Activated naive CD4-positive, alpha-beta T cell treated with anti-CD3 and anti-CD28 coated beads, Interleukin-2, amount 50 U/mL, for 24 hours (primary cell): Measurements from ENCODE around the gene OR10H2.
"Not testable (repeated sequence)": the region's sequence is repeated elsewhere in the genome, so short reads cannot be mapped to it uniquely, and the experiment has no call there.

Experiments
- H3K27ac Mint-ChIP-seq: one replicate; pipeline ENCODE4 v1.8.0; 2021; ENCODE audit warnings: mild to moderate bottlenecking, mixed read lengths
- H3K27me3 Mint-ChIP-seq: one replicate; pipeline ENCODE4 v1.8.0; 2021; ENCODE audit warnings: mixed read lengths
- H3K36me3 Mint-ChIP-seq: one replicate; pipeline ENCODE4 v1.8.0; 2021; ENCODE audit warnings: mixed read lengths
- H3K4me1 Mint-ChIP-seq: one replicate; pipeline ENCODE4 v1.8.0; 2021; ENCODE audit warnings: mixed read lengths
- H3K4me3 Mint-ChIP-seq: one replicate; pipeline ENCODE4 v1.8.0; 2021; ENCODE audit warnings: mild to moderate bottlenecking, mixed read lengths
- H3K9me3 Mint-ChIP-seq: one replicate; pipeline ENCODE4 v1.8.0; 2021; ENCODE audit warnings: mixed read lengths

OR10H2 gene, protein sequence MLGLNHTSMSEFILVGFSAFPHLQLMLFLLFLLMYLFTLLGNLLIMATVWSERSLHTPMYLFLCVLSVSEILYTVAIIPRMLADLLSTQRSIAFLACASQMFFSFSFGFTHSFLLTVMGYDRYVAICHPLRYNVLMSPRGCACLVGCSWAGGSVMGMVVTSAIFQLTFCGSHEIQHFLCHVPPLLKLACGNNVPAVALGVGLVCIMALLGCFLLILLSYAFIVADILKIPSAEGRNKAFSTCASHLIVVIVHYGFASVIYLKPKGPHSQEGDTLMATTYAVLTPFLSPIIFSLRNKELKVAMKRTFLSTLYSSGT

DNA sequence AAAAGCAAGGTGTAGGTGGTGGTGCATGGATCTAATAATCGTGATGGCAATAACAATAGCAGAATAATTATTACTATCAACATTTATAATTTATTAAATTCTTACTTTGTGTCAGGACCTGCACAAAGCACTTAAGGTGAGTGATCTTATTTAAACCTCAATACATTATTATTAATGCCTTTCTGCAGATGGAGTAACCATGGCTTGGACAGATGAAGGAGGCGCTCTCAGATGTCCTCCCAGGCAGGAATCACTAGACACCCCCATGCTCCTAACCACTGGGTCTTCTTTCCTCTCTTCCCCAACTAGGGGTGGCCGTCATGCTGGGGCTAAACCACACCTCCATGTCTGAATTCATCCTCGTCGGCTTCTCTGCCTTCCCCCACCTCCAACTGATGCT is at the start of gene OR10H2:
Gene OR10H2, plus strand, starts transcription at position 301 of the 400 bp plus-strand sequence. Its CDS starts 20 bp downstream, at position 321.
- Mint-ChIP-seq H3K4me1 (no peaks in the 10 kb centered on the region), H3K9me3 (no peaks in the 10 kb centered on the region), H3K27ac (peak within 1 kb of the TSS; percentile 77), H3K36me3 (no peaks in the 10 kb centered on the region), H3K4me3 (no peak within 1 kb of the TSS), H3K27me3 (peaks cover 34% of the 10 kb centered on the region)

DNA sequence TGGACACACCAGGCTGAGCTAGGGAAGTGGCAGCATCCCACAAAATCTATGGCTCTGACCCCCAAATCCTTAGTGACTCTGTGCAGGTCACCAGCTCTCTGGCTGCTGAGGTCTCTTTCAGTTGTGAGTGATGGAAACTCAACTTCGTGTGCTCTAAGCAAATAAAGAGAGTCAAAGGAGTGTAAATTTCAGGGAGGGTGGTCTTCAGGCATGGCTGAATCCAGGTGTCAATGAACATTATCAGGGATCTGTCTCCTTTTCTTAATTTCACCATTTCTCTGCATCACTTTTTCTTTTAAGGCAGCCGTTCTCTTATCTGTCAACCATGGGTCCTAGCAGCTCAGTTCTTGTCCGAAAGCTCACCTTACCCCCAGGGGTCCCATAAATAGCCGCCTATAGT is 48.7 kb upstream of the OR10H2 start:
- Mint-ChIP-seq H3K27me3 (peaks cover 11% of the 10 kb centered on the region), H3K27ac (no peak overlapping the region), H3K4me1 (peaks cover 10% of the 10 kb centered on the region), H3K9me3 (no peaks in the 10 kb centered on the region), H3K36me3 (no peaks in the 10 kb centered on the region), H3K4me3 (no peak overlapping the region)

- H3K36me3 Mint-ChIP-seq, H3K4me1 Mint-ChIP-seq, H3K4me3 Mint-ChIP-seq, H3K9me3 Mint-ChIP-seq, H3K27ac Mint-ChIP-seq: not testable (repeated sequence)
- peaks cover 15% of the 10 kb centered on the region for H3K27me3 Mint-ChIP-seq
Observed at GRCh38 chr19:15679865-15680264, 48.0 kb upstream of the OR10H2 start.

DNA sequence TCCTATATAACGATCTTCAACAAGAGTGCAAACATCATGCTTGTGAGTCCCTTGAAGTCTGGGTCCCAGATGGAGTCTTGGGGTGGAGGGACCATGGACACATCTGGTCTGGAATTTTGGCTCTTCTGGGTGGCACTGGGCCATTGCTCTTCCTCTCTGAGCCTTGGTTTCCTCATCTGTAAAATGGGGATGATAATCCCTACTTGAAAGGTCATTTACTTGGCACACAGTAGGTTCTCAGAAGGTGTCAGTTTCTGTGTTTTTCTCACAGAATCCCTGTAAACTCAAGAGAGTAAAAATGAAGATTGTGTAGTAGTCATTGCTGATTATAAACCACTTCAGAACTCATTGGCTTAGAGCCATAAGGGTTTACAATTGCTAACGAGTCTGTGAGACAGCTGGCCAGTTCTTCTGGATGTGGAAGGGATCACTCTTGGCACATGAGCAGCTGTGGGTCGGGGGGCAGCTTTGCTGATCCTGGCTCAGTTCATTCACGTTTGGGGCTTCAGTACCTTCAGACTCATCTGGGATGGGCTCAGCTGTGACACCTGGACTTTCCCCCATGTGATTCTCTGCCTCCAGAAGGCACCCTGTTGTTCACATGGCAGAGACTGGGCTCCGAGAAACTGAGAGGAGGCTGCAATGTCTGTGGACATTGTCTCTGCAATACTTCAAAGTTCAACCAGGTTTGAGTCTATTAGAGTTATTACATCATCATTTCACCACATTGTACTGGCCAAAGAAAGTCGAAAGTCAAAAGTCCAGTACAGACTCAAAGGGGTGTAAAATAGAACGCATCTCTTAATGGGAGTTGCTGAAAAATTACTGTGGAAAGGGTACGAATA is 47.1 kb upstream of the OR10H2 start:
- Mint-ChIP-seq H3K9me3 (no peaks in the 10 kb centered on the region), H3K4me3 (no peak overlapping the region), H3K4me1 (peaks cover under 1% of the 10 kb centered on the region), H3K27me3 (peaks cover 19% of the 10 kb centered on the region), H3K27ac (no peak overlapping the region), H3K36me3 (peaks cover 2% of the 10 kb centered on the region)

GRCh38 chr19:15683411-15683810 is 44.4 kb upstream of the OR10H2 start:
- no peak overlapping the region for H3K27ac Mint-ChIP-seq
- H3K4me1 Mint-ChIP-seq: no peaks in the 10 kb centered on the region
- peaks cover 31% of the 10 kb centered on the region for H3K27me3 Mint-ChIP-seq
- peaks cover 4% of the 10 kb centered on the region for H3K9me3 Mint-ChIP-seq
- H3K36me3 Mint-ChIP-seq: peaks cover 2% of the 10 kb centered on the region
- no peak overlapping the region for H3K4me3 Mint-ChIP-seq

DNA sequence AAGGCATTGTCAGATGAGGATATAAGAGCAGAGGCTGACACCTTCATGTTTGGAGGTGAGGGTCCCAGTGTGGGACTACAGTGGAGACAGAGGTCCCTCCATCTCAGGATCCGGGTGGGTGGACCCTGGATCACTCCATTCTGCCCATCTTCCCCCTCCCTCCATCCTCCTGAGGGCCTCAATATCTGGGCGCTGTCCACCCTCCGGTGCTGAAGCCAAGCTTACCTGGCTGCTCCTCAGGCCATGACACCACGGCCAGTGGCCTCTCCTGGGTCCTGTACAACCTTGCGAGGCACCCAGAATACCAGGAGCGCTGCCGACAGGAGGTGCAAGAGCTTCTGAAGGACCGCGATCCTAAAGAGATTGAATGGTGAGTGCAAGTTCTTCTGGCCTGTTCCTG is 43.0 kb upstream of the OR10H2 start:
- Mint-ChIP-seq H3K4me3 (no peak overlapping the region), H3K9me3 (peaks cover 9% of the 10 kb centered on the region), H3K27me3 (peaks cover 31% of the 10 kb centered on the region), H3K4me1 (no peaks in the 10 kb centered on the region), H3K36me3 (peaks cover 2% of the 10 kb centered on the region), H3K27ac (no peak overlapping the region)

DNA sequence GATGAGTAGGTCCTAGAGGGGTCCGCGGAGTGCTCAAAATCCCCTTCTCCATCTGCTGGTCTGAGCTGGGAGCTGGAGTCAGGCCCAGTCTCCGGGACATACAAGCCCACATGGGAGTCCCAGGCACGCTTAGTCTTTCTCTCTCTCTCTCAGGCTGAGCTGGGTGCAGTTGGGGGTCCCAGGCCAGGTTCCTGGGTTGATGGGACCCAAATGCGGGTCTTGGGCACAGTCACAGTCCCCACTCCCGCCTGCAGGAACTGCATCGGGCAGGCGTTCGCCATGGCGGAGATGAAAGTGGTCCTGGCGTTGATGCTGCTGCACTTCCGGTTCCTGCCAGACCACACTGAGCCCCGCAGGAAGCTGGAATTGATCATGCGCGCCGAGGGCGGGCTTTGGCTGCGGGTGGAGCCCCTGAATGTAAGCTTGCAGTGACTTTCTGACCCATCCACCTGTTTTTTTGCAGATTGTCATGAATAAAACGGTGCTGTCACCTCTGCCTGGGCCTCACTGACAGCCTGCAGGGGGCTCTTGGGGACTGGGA is 31.1 kb upstream of the OR10H2 start:
- Mint-ChIP-seq H3K4me3 (no peak overlapping the region), H3K36me3 (no peaks in the 10 kb centered on the region), H3K27me3 (peaks cover 32% of the 10 kb centered on the region), H3K27ac (no peak overlapping the region), H3K9me3 (no peaks in the 10 kb centered on the region), H3K4me1 (peaks cover 4% of the 10 kb centered on the region)

DNA sequence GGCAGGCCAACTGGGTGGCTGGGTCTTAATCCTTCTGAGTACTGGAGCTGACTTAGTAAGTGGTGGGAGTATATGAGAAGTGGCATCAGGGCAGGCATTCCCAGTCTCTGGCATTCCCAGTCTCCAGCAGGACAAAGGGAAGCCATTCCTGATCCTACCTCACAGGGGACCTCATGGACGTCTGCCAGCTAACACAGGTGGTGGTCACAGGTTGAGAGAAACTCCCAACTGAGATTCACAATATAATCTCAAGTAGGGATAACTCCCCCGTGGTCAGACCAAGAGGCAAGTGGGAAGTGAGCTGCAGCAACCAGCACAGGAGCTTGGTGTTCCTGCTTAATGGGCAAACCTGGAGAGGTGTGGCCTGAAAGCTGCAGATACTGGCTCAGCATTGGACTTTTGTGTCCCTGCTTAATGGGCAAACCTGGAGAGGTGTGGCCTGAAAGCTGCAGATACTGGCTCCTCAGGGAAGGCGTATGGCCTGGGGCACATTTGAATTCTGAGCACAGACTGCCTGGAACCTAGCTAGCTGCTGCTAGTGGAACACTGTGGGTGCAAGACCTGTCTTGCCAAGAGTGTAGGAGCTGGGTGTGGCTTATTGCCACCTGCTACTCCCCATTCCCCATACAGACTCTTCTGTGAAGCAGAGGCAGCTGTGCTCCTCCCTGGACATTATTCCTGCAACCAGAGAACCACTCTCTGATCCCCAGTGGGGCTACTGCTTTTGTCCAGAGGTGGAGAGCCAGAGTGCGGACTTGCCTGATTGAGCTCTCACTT is 25.9 kb upstream of the OR10H2 start:
- Mint-ChIP-seq H3K4me1 (peaks cover 4% of the 10 kb centered on the region), H3K36me3 (no peaks in the 10 kb centered on the region), H3K27me3 (peaks cover 43% of the 10 kb centered on the region), H3K9me3 (no peaks in the 10 kb centered on the region), H3K27ac (no peak overlapping the region), H3K4me3 (no peak overlapping the region)

DNA sequence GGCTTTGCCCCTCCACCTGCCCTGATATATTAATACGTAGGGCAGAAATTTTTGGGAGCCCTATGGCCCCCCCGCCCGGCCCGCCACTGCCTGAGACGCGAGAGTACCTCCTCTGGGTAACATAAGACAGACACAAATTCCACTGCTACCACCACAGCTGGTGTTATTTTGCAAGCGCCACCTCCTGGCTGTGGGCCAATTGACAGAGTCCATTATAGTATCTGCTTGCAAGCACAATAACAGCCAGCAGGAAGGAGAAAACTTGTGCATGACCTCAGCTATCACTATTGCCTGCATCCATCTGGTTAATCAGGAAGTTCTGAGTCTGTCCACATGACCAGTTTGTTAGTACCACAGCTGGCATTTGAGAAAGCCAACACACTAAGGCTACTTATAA is 25.3 kb upstream of the OR10H2 start:
- no peak overlapping the region for H3K27ac Mint-ChIP-seq
- peaks cover 45% of the 10 kb centered on the region for H3K27me3 Mint-ChIP-seq
- H3K9me3 Mint-ChIP-seq: no peaks in the 10 kb centered on the region
- no peak overlapping the region for H3K4me3 Mint-ChIP-seq
- no peaks in the 10 kb centered on the region for H3K36me3 Mint-ChIP-seq
- H3K4me1 Mint-ChIP-seq: peaks cover 4% of the 10 kb centered on the region

DNA sequence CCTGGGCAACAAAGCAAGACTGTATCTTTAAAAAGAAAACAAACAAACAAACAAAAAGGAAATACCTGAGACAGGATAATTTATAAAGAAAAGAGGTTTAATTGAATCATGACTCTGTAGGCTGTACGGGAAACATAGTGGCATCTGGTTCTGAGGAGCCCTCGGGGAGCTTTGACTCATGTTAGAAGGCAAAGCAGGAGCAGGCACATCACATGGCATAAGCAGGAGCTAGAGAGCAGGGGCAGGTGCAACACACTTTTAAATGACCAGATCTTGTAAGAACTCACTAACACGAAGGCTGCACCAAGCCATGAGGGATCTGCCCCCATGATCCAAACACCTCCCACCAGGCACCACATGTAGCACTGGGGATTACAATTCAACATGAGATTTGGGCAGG is 13.2 kb upstream of the OR10H2 start:
- H3K4me1 Mint-ChIP-seq: no peaks in the 10 kb centered on the region

DNA sequence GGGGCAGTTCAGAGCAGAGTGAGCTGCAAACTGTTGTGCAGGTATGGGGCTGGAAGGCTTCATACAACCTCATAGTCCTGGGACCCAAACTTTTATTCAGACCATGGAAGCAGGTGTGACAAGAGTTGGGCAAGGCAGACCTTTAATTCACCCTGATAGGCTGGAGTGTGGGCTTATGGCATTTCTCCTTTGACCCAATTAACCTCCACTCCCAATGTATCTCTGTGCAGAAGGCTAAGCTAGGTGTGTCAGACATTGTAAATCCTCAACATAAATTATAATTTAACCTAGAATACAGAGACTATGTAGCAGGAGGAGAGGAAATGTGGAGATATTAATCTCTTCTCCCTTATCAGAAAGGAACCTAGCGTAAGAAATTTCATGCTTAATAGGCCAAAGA is 12.2 kb upstream of the OR10H2 start:
- no peaks in the 10 kb centered on the region for H3K4me1 Mint-ChIP-seq
- no peak overlapping the region for H3K27ac Mint-ChIP-seq
- H3K4me3 Mint-ChIP-seq: no peak overlapping the region
- H3K27me3 Mint-ChIP-seq: peaks cover 15% of the 10 kb centered on the region
- no peaks in the 10 kb centered on the region for H3K36me3 Mint-ChIP-seq
- no peaks in the 10 kb centered on the region for H3K9me3 Mint-ChIP-seq

More for the DNA sequence above, 13.2 kb upstream of the OR10H2 start:
- H3K4me3 Mint-ChIP-seq: no peak overlapping the region
- H3K27ac Mint-ChIP-seq: no peak overlapping the region
- no peaks in the 10 kb centered on the region for H3K36me3 Mint-ChIP-seq
- H3K9me3 Mint-ChIP-seq: no peaks in the 10 kb centered on the region
- peaks cover 18% of the 10 kb centered on the region for H3K27me3 Mint-ChIP-seq

DNA sequence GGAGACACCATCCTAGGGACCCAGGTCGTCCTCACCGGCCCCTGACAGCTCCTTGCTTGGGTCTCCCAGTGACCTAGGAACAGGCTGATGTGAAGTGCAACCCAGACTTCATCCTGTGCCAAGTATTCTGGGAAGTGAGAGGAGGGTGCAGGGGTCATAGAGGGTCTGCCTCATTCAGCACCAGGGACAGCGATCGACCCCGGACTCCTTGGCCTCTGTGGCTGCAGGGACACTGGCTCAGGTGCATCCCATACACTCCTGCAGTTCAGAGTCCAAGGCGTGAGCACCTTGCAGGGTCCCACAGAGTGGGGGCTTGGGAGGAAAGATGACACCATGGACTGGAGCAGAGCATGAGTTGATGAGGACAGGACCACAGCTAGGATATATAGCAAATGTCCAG is 10.0 kb upstream of the OR10H2 start:
- Mint-ChIP-seq H3K27ac (no peak overlapping the region), H3K9me3 (peaks cover 8% of the 10 kb centered on the region), H3K4me1 (peaks cover 4% of the 10 kb centered on the region), H3K36me3 (no peaks in the 10 kb centered on the region), H3K4me3 (no peak overlapping the region), H3K27me3 (peaks cover 33% of the 10 kb centered on the region)

DNA sequence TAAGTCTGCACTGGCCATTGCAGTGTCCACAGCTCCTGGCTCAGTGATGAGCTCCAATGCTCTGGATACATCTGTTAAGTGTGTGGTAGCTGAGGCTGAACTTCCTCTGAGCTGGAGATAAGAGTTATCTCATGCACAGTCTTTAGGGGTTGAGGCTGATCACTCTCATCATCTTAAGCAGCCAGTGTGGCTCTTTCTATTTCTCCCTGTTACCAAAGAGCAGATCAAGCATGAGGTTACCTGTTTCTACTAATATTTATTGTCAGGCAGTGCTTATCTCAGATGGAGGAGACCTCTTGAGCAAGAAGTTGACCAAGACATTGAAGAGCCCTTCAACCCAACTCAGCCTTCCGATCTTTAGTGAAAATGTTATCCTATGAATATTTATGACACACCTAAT is 6.6 kb upstream of the OR10H2 start:
- Mint-ChIP-seq H3K36me3 (no peaks in the 10 kb centered on the region), H3K4me3 (no peak overlapping the region), H3K27me3 (peaks cover 47% of the 10 kb centered on the region), H3K4me1 (peaks cover 4% of the 10 kb centered on the region), H3K27ac (no peak overlapping the region), H3K9me3 (peaks cover 8% of the 10 kb centered on the region)

- Mint-ChIP-seq H3K27ac (no peak overlapping the region), H3K27me3 (peaks cover 52% of the 10 kb centered on the region), H3K9me3 (peaks cover 8% of the 10 kb centered on the region), H3K4me1 (peaks cover 4% of the 10 kb centered on the region), H3K36me3 (no peaks in the 10 kb centered on the region), H3K4me3 (no peak overlapping the region)
Observed at GRCh38 chr19:15722956-15723355, 4.9 kb upstream of the OR10H2 start.

GRCh38 chr19:15730538-15730937 is 2.7 kb downstream of the OR10H2 start:
- Mint-ChIP-seq H3K36me3 (no peaks in the 10 kb centered on the region), H3K27me3 (peaks cover 21% of the 10 kb centered on the region), H3K4me3 (no peak overlapping the region), H3K4me1 (no peaks in the 10 kb centered on the region), H3K27ac (no peak overlapping the region), H3K9me3 (no peaks in the 10 kb centered on the region)
